GM21526 (cell line): ENCODE data around the gene LMBR1.
"Not testable (repeated sequence)": the region's sequence is repeated elsewhere in the genome, so short reads cannot be mapped to it uniquely, and the experiment has no call there.

Experiments
- ATAC-seq: cut with Tn5 transposase; IDR thresholded peaks from one replicate; pipeline ENCODE4 v1.9.1; 2021; ENCODE audit warnings: moderate library complexity; ENCODE audit not compliant: unreplicated experiment, low FRiP score

LMBR1 gene

GRCh38 chr7:156703773-156704482 is 189.1 kb downstream of the LMBR1 start:
- ATAC-seq = no peak

- no peak for ATAC-seq
Observed at GRCh38 chr7:156703209-156703608, 189.8 kb downstream of the LMBR1 start.

DNA sequence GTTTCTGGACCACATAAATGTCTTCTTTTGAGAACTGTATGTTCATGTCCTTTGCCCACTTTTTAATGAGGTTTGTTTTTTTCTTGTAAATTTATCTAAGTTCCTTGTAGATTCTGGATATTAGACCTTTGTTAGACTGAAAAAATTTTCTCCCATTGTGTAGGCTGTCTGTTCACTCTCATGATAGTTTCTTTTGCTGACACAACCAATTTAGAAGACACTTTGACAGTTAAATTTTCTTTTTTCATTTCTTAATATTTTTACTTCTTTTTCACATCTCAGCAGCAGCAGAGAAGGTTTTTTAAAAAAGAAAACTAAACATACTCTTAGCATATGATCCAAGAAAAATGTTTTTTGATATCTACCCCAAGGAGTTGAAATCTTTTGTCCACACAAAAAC is 190.6 kb downstream of the LMBR1 start:
- ATAC-seq = no peak

- ATAC-seq = not testable (repeated sequence)
Observed at GRCh38 chr7:156701787-156702186, 191.2 kb downstream of the LMBR1 start.

GRCh38 chr7:156698512-156698911 is 194.5 kb downstream of the LMBR1 start:
- not testable (repeated sequence) for ATAC-seq

- ATAC-seq = not testable (repeated sequence)
Observed at GRCh38 chr7:156697283-156697682, 195.7 kb downstream of the LMBR1 start.

GRCh38 chr7:156693627-156694026 is 199.4 kb downstream of the LMBR1 start:
- ATAC-seq = no peak

DNA sequence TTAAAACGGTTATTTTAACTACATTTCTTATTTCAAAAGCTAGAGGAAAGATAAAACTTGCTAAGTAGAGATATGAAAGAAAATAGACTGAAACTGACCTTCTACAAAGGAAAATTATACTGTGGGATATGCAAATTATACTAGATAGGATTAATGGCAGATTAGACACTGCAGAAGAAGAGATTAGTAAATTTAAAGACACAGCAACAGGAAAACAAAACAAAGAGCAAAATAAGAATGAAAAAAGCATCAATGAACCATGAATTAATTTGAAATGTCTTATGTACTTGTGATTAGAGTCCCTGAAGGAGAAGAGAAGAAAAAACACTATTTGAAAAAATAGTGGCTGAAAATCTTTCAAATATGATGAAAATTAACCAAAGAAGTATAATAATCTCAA is 200.1 kb downstream of the LMBR1 start:
- ATAC-seq = no peak

DNA sequence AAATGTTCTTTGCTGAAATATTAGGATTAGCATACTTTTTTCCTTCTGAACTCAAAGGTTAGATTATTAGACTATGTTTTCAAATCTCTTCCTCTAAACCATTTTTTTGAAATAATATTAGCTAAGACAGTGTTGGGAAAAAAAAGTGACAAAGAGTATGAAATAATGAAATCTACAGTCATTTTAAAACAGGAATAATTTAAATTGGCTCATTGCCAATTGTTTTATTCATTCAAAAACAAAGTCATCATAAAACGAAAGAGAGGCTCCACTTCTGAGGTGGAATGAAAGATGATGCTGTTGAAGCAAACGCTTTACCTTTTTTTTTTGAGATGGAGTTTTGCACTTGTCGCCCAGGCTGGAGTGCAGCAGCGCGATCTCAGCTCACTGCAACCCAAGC is 201.2 kb downstream of the LMBR1 start:
- ATAC-seq = no peak

DNA sequence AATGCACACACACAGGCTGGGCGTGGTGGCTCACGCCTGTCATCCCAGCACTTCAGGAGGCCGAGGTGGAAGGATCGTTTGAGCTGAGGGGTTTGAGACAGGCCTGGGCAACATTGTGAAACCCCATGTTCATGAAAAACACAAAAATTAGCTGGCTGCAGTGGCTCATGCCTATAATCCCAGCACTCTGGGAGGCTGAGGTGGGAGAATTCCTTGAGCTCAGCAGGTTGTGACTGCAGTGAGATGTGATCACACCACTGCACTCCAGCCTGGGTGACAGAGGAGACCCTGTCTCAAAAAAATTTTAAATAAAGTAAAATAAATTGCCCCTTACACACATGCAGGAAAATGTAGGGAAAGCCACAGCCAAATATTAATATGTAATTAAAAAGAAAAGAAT is 208.3 kb downstream of the LMBR1 start:
- no peak for ATAC-seq

DNA sequence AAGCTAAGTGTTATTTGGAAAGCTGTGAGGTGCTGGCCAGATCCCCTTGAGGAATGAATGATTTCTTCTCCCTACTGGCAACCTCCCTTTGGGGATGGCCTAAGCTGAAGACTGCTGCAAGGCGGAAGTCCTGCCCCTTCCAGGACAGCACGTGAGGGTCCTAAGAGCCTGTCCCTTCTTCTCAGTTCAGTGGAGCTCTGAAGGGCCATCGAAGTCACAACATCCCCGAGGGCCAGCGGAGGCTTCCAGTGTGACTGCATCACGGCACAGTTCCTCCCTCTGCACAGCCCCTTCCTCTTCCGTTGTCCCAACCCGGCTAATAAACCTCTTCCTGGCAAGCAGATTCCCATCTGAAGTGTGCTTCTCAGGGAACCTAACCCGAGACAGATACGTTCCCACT is 208.7 kb downstream of the LMBR1 start:
- ATAC-seq = no peak

GRCh38 chr7:156682928-156683327 is 210.1 kb downstream of the LMBR1 start:
- no peak for ATAC-seq

GRCh38 chr7:156680281-156680680 is 212.7 kb downstream of the LMBR1 start:
- ATAC-seq = no peak

GRCh38 chr7:156677374-156678054 is 215.5 kb downstream of the LMBR1 start:
- no peak for ATAC-seq

- ATAC-seq = no peak
Observed at GRCh38 chr7:156676263-156676662, 216.7 kb downstream of the LMBR1 start.

DNA sequence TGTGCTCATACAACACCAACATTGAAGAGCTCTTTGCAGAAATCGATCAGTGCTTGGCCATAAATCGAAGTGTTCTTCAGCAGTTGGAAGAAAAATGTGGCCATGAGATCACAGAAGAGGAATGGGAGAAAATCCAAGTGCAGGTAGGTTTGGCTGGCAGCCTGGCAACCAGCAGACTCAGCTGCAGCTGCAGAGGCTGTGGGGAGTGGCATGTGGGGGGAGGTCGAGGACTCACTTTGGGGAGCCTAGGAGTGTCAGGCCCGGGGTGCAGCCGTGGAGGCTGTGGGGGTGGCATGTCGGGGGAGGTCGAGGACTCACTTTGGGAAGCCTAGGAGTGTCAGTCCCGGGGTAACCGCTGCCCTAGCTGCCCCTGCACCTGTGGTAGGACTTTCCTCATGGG is 217.3 kb downstream of the LMBR1 start:
- ATAC-seq = no peak

DNA sequence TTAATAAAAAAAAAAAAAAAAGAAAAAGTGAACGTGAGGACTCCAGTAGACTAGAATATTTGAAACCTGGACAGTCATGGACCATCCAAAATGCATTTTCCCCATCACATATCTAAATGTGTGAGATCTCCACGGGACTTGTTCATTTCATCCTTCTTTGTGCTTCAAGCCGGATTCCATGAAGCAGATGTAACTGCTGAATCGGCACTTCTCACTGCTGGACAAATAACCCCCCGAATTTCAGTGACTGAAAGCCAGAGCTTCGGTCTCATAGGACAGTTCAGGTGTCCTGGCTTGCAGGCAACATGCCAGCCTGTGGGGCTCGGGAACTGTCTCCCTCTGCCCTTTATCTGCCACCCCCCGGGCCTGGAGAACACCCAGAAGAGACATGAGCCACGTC is 219.1 kb downstream of the LMBR1 start:
- no peak for ATAC-seq

DNA sequence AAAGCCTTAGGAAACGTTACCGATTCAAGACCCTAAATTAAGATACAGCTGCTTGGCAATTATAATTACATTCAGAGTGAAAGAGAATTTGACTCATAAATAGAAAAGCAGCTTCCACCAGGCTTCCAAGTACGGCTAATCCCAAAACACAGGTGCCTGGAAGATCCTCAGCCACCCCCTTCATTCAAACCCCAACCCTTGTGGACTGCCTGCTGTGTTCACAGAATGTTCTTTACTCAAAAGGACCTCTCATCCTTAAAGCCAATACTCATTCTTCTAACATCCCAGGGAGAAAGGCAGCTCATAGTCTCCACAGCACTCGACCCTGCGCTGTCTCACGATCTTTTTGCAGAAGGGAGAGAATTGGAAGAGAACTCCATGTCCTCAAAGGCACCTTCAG is 219.5 kb downstream of the LMBR1 start:
- no peak for ATAC-seq

- no peak for ATAC-seq
Observed at GRCh38 chr7:156669035-156669828, 223.8 kb downstream of the LMBR1 start.

DNA sequence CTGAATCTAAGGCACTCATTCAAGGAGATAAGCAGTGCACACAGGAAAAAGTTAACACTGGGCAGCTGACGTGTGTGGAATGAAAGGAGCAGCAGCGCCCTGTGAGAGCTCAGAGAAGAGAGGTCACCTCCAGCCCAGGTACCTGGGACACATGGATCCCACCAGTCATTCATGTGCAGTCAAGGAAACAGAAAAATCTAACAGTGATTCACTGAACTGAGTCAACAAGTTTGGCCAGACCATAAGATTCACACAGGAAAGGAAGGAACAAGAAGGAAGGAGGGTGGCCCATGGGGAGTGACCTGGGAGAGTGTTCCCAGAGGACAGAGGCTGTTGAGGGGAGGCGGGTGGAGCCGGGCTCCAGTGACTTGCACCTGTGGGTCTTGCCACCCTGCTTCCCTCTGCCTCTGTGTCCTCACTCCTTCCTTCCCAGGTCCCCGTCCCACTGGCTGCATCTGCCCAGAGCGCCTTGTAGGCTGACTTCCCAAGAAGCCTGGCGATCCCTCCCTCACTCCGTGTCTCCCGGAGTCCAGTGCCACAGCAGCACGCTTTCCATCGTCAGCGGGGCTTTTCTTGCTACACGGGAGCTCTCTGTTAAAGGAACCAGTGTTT is 224.7 kb downstream of the LMBR1 start:
- ATAC-seq = no peak

DNA sequence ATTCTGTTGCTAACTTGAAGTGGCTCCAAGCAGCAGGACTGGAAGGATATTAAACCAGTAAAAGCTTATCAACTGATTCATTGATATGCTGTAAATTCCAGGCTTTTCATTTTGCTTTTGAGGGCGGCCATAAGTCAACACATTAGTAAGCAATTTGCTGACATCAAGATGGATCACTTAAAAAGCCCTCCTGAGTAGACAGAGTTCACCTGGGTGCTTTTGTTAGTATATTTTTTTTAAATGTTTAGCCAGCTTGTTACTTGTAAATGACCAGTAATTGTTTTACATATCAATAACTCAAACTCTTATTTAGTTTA is 225.9 kb downstream of the LMBR1 start:
- no peak for ATAC-seq
